Renal cortex interstitium (tissue), 11 donors: Measurements from ENCODE around the gene NMNAT2. TPM values are rescaled to one million over a fixed set of nuclear protein-coding genes. Genes with fewer than 3 reads are reported as not detected.
A peak's percentile ranks its signal among the peaks of the same experiment; 100 is the strongest.
"Not testable (repeated sequence)": the region's sequence is repeated elsewhere in the genome, so short reads cannot be mapped to it uniquely, and the experiment has no call there.

Experiments used
- DNase-seq, 11 donors: peaks; one replicate each; pipeline ENCODE4 v3.0.0-alpha.2; 2013; ENCODE audit warnings: low read depth in 9 of 11, low spot score in 4 of 11; ENCODE audit errors: extremely low read depth in 1 of 11
- polyA plus RNA-seq, 3 donors: library from polyadenylated mRNA; unstranded; fragments of 120-200 nt; gene quantifications; one replicate each; pipeline ENCODE4 v1.2.1, GENCODE V29; 2013; ENCODE audit not compliant: insufficient read length in 3 of 3

Gene NMNAT2
- polyA plus RNA-seq, 3 donors, result 3.6 to 4.1 (median 4.1) TPM

GRCh38 chr1:183431840-183432547 lies 13.8 kb upstream of the NMNAT2 start:
- DNase-seq, result no peak

- not testable (repeated sequence) for DNase-seq
Observed at GRCh38 chr1:183427591-183427990, 9.4 kb upstream of the NMNAT2 start.

- no peak for DNase-seq
Observed at GRCh38 chr1:183424691-183425090, 6.5 kb upstream of the NMNAT2 start.

GRCh38 chr1:183423541-183423940 lies 5.4 kb upstream of the NMNAT2 start:
- no peak for DNase-seq

GRCh38 chr1:183419399-183419798 lies 1.2 kb upstream of the NMNAT2 start:
- no peak for DNase-seq

GRCh38 chr1:183418696-183419095 lies 516 bp upstream of the NMNAT2 start:
- no peak for DNase-seq

GRCh38 chr1:183416850-183417771 lies 1.1 kb downstream of the NMNAT2 start:
- DNase-seq, result peak; percentile 53 to 80 (median 74)

GRCh38 chr1:183414365-183414764 lies 3.8 kb downstream of the NMNAT2 start:
- DNase-seq, result no peak

GRCh38 chr1:183411091-183411490 lies 7.1 kb downstream of the NMNAT2 start:
- DNase-seq, result no peak

GRCh38 chr1:183407961-183408360 lies 10.2 kb downstream of the NMNAT2 start:
- no peak for DNase-seq

- no peak for DNase-seq
Observed at GRCh38 chr1:183407474-183407873, 10.7 kb downstream of the NMNAT2 start.

- no peak for DNase-seq
Observed at GRCh38 chr1:183404476-183404875, 13.7 kb downstream of the NMNAT2 start.

- no peak for DNase-seq
Observed at GRCh38 chr1:183403498-183403897, 14.7 kb downstream of the NMNAT2 start.

GRCh38 chr1:183401565-183401964 lies 16.6 kb downstream of the NMNAT2 start:
- not testable (repeated sequence) for DNase-seq

GRCh38 chr1:183394435-183394834 lies 23.7 kb downstream of the NMNAT2 start:
- DNase-seq, result no peak

- no peak for DNase-seq
Observed at GRCh38 chr1:183391863-183392262, 26.3 kb downstream of the NMNAT2 start.

- no peak for DNase-seq
Observed at GRCh38 chr1:183390561-183390960, 27.6 kb downstream of the NMNAT2 start.

GRCh38 chr1:183388735-183389134 lies 29.4 kb downstream of the NMNAT2 start:
- no peak for DNase-seq

GRCh38 chr1:183385340-183386144 lies 32.6 kb downstream of the NMNAT2 start:
- no peak for DNase-seq
